NCI-H1092 (cell line): ENCODE data around the gene NOXRED1.
A peak's percentile ranks its signal among the peaks of the same experiment; 100 is the strongest.
"Not testable (repeated sequence)": the region's sequence is repeated elsewhere in the genome, so short reads cannot be mapped to it uniquely, and the experiment has no call there.

Experiments
- DNase-seq: peaks from one replicate; lab custom pipeline; 2025; lab: John Stamatoyannopoulos, UW

NOXRED1 gene

GRCh38 chr14:77423423-77423822 lies at the start of gene NOXRED1:
NOXRED1 (minus strand) TSS chr14:77423523; CDS start chr14:77422889, 634 bp downstream.
- DNase-seq = no peak

- no peak for DNase-seq
Measured at GRCh38 chr14:77470224-77470870, 47.0 kb upstream of the NOXRED1 start.

GRCh38 chr14:77469539-77469938 lies 46.2 kb upstream of the NOXRED1 start:
- no peak for DNase-seq

- no peak for DNase-seq
Measured at GRCh38 chr14:77469067-77469505, 45.8 kb upstream of the NOXRED1 start.

GRCh38 chr14:77467801-77468200 lies 44.5 kb upstream of the NOXRED1 start:
- DNase-seq = no peak

- peak; percentile 55 for DNase-seq
Measured at GRCh38 chr14:77459072-77459723, 35.9 kb upstream of the NOXRED1 start.

GRCh38 chr14:77458249-77458950 lies 35.1 kb upstream of the NOXRED1 start:
- DNase-seq = no peak

- peak; percentile 97 for DNase-seq
Measured at GRCh38 chr14:77457522-77458248, 34.4 kb upstream of the NOXRED1 start, which contains the start of the genes AHSA1 and VIPAS39. AHSA1 (plus strand) TSS chr14:77458093; CDS start chr14:77458190, 97 bp downstream. VIPAS39 (minus strand) TSS chr14:77457601; CDS start chr14:77454102, 3,499 bp downstream.

- DNase-seq = no peak
Measured at GRCh38 chr14:77457115-77457521, 33.8 kb upstream of the NOXRED1 start.

- no peak for DNase-seq
Measured at GRCh38 chr14:77455966-77456640, 32.8 kb upstream of the NOXRED1 start.

- DNase-seq = no peak
Measured at GRCh38 chr14:77442196-77442595, 18.9 kb upstream of the NOXRED1 start.

- no peak for DNase-seq
Measured at GRCh38 chr14:77439861-77440260, 16.5 kb upstream of the NOXRED1 start.

- no peak for DNase-seq
Measured at GRCh38 chr14:77438596-77438995, 15.3 kb upstream of the NOXRED1 start.

- DNase-seq = no peak
Measured at GRCh38 chr14:77436042-77436441, 12.7 kb upstream of the NOXRED1 start.

- no peak for DNase-seq
Measured at GRCh38 chr14:77426396-77426795, 3.1 kb upstream of the NOXRED1 start.

- DNase-seq = no peak
Measured at GRCh38 chr14:77424862-77425261, 1.5 kb upstream of the NOXRED1 start.

GRCh38 chr14:77421201-77421600 lies 2.1 kb downstream of the NOXRED1 start:
- DNase-seq = no peak

- DNase-seq = no peak
Measured at GRCh38 chr14:77416836-77417235, 6.5 kb downstream of the NOXRED1 start.

GRCh38 chr14:77416098-77416497 lies 7.2 kb downstream of the NOXRED1 start:
- not testable (repeated sequence) for DNase-seq

GRCh38 chr14:77415403-77416030 lies 7.8 kb downstream of the NOXRED1 start:
- DNase-seq = not testable (repeated sequence)

- DNase-seq = peak; percentile 1
Measured at GRCh38 chr14:77409131-77409533, 14.2 kb downstream of the NOXRED1 start.
